GM23338 (cell line): ENCODE results near the gene PI4K2A. TPM values are rescaled to one million over a fixed set of nuclear protein-coding genes. Genes with fewer than 3 reads are reported as not detected.

Experiments
- ATAC-seq: fragments of 200-7000 bp; cut with Tn5 transposase; 3 replicates; pipeline ENCODE4 v1.9.1; 2020
- DNase-seq: peaks from one replicate; pipeline ENCODE4 v3.0.0-alpha.2; 2015; ENCODE audit warnings: low spot score
- H2AFZ ChIP-seq: fragments of 200-600 bp; sonication (generic); 2 replicates; pipeline ENCODE4 v1.8.0; 2016; ENCODE audit warnings: antibody characterized with exemption, mild to moderate bottlenecking, moderate library complexity
- H3F3A ChIP-seq: fragments of 200-600 bp; sonication (generic); replicated peaks from 2 replicates; pipeline ENCODE4 v1.8.0; 2017; ENCODE audit warnings: antibody characterized with exemption, mixed run types, low read depth
- H3K27ac ChIP-seq: fragments of 200-600 bp; sonication (generic); 2 replicates; pipeline ENCODE4 v1.6.1; 2016; ENCODE audit warnings: low read depth
- H3K27me3 ChIP-seq: fragments of 200-600 bp; sonication (generic); 2 replicates; pipeline ENCODE4 v1.8.0; 2016; ENCODE audit warnings: mild to moderate bottlenecking, mixed run types, moderate library complexity; ENCODE audit not compliant: insufficient read depth
- H3K36me3 ChIP-seq: fragments of 200-600 bp; sonication (generic); 2 replicates; pipeline ENCODE4 v1.8.0; 2016; ENCODE audit warnings: mild to moderate bottlenecking; ENCODE audit not compliant: insufficient read depth
- H3K4me1 ChIP-seq: fragments of 200-600 bp; sonication (generic); 2 replicates; pipeline ENCODE4 v1.8.0; 2016; ENCODE audit warnings: mild to moderate bottlenecking, moderate library complexity; ENCODE audit not compliant: insufficient read depth
- H3K4me2 ChIP-seq: fragments of 200-600 bp; sonication (generic); 2 replicates; pipeline ENCODE4 v1.7.1; 2017; ENCODE audit warnings: mixed run types
- H3K4me3 ChIP-seq: fragments of 200-600 bp; sonication (generic); 2 replicates; pipeline ENCODE4 v1.6.1; 2016; ENCODE audit warnings: mixed run types
- H3K79me2 ChIP-seq: fragments of 200-600 bp; sonication (generic); replicated peaks from 2 replicates; pipeline ENCODE4 v1.8.0; 2017; ENCODE audit warnings: mild to moderate bottlenecking; ENCODE audit not compliant: insufficient read depth
- H3K9me2 ChIP-seq: fragments of 200-600 bp; sonication (generic); 2 replicates; pipeline ENCODE4 v1.8.0; 2017; ENCODE audit not compliant: insufficient read depth
- H4K20me1 ChIP-seq: fragments of 200-600 bp; sonication (generic); replicated peaks from 2 replicates; pipeline ENCODE4 v1.8.0; 2017; ENCODE audit warnings: mild to moderate bottlenecking; ENCODE audit not compliant: insufficient read depth
- H3K27ac Mint-ChIP-seq: 2 replicates; pipeline ENCODE4 v1.8.0; 2020; ENCODE audit warnings: inconsistent platforms, mild to moderate bottlenecking, moderate library complexity, mixed read lengths
- H3K27me3 Mint-ChIP-seq: 3 replicates; pipeline ENCODE4 v1.8.0; 2022; ENCODE audit warnings: low read depth, mild to moderate bottlenecking, moderate library complexity, mixed read lengths, inconsistent platforms; ENCODE audit not compliant: insufficient read depth, poor library complexity
- H3K36me3 Mint-ChIP-seq: 3 replicates; pipeline ENCODE4 v1.8.0; 2021; ENCODE audit warnings: low read depth, mild to moderate bottlenecking, inconsistent platforms, moderate library complexity, mixed read lengths
- H3K4me1 Mint-ChIP-seq: 3 replicates; pipeline ENCODE4 v1.8.0; 2020; ENCODE audit warnings: mild to moderate bottlenecking, inconsistent platforms, mixed read lengths
- H3K4me3 Mint-ChIP-seq: 3 replicates; pipeline ENCODE4 v1.8.0; 2021; ENCODE audit warnings: moderate library complexity, mild to moderate bottlenecking, inconsistent platforms, mixed read lengths
- H3K9me3 Mint-ChIP-seq: 3 replicates; pipeline ENCODE4 v1.8.0; 2020; ENCODE audit warnings: moderate library complexity, mild to moderate bottlenecking, inconsistent platforms, mixed read lengths
- EZH2phosphoT487 ChIP-seq: fragments of 200-600 bp; sonication (generic); IDR thresholded peaks from one replicate; pipeline ENCODE4 v1.8.1; 2018; ENCODE audit warnings: antibody characterized with exemption; ENCODE audit not compliant: unreplicated experiment
- JUNB ChIP-seq: IDR thresholded peaks from one replicate; pipeline ENCODE4 v1.6.1; 2016; ENCODE audit warnings: antibody characterized with exemption; ENCODE audit not compliant: unreplicated experiment
- STAT1 ChIP-seq: IDR thresholded peaks from one replicate; pipeline ENCODE4 v1.6.1; 2016; ENCODE audit warnings: antibody characterized with exemption; ENCODE audit not compliant: unreplicated experiment
- polyA plus RNA-seq: library from polyadenylated mRNA; unstranded; fragments of >200 nt; fragmentation: Nextera tagmentation; extraction: Ambion mirVana; gene quantifications from 2 replicates; pipeline ENCODE4 v1.2.1, GENCODE V29; 2016
- total RNA-seq: library from RNA; depleted of rRNA; stranded (reverse); fragments of >200 nt; shearing (Covaris generic); gene quantifications from 2 replicates; pipeline ENCODE4 v1.2.3, GENCODE V29; 2014
- TF ChIP-seq, protein P1 (sequence below): fragments of 250-450 bp; sonication (Bioruptor Pico); IDR thresholded peaks from 2 replicates; pipeline ENCODE4 v1.5.0; 2020; ENCODE audit warnings: mild to moderate bottlenecking, moderate library complexity
- TF ChIP-seq, protein P2 (sequence below): IDR thresholded peaks from one replicate; pipeline ENCODE4 v1.6.1; 2018; ENCODE audit warnings: antibody characterized with exemption; ENCODE audit not compliant: unreplicated experiment

Gene PI4K2A
- total and polyA plus RNA-seq, 2 experiments from 2014 or later = 8.1 to 29.2 TPM

- TF ChIP-seq, protein P1, sequence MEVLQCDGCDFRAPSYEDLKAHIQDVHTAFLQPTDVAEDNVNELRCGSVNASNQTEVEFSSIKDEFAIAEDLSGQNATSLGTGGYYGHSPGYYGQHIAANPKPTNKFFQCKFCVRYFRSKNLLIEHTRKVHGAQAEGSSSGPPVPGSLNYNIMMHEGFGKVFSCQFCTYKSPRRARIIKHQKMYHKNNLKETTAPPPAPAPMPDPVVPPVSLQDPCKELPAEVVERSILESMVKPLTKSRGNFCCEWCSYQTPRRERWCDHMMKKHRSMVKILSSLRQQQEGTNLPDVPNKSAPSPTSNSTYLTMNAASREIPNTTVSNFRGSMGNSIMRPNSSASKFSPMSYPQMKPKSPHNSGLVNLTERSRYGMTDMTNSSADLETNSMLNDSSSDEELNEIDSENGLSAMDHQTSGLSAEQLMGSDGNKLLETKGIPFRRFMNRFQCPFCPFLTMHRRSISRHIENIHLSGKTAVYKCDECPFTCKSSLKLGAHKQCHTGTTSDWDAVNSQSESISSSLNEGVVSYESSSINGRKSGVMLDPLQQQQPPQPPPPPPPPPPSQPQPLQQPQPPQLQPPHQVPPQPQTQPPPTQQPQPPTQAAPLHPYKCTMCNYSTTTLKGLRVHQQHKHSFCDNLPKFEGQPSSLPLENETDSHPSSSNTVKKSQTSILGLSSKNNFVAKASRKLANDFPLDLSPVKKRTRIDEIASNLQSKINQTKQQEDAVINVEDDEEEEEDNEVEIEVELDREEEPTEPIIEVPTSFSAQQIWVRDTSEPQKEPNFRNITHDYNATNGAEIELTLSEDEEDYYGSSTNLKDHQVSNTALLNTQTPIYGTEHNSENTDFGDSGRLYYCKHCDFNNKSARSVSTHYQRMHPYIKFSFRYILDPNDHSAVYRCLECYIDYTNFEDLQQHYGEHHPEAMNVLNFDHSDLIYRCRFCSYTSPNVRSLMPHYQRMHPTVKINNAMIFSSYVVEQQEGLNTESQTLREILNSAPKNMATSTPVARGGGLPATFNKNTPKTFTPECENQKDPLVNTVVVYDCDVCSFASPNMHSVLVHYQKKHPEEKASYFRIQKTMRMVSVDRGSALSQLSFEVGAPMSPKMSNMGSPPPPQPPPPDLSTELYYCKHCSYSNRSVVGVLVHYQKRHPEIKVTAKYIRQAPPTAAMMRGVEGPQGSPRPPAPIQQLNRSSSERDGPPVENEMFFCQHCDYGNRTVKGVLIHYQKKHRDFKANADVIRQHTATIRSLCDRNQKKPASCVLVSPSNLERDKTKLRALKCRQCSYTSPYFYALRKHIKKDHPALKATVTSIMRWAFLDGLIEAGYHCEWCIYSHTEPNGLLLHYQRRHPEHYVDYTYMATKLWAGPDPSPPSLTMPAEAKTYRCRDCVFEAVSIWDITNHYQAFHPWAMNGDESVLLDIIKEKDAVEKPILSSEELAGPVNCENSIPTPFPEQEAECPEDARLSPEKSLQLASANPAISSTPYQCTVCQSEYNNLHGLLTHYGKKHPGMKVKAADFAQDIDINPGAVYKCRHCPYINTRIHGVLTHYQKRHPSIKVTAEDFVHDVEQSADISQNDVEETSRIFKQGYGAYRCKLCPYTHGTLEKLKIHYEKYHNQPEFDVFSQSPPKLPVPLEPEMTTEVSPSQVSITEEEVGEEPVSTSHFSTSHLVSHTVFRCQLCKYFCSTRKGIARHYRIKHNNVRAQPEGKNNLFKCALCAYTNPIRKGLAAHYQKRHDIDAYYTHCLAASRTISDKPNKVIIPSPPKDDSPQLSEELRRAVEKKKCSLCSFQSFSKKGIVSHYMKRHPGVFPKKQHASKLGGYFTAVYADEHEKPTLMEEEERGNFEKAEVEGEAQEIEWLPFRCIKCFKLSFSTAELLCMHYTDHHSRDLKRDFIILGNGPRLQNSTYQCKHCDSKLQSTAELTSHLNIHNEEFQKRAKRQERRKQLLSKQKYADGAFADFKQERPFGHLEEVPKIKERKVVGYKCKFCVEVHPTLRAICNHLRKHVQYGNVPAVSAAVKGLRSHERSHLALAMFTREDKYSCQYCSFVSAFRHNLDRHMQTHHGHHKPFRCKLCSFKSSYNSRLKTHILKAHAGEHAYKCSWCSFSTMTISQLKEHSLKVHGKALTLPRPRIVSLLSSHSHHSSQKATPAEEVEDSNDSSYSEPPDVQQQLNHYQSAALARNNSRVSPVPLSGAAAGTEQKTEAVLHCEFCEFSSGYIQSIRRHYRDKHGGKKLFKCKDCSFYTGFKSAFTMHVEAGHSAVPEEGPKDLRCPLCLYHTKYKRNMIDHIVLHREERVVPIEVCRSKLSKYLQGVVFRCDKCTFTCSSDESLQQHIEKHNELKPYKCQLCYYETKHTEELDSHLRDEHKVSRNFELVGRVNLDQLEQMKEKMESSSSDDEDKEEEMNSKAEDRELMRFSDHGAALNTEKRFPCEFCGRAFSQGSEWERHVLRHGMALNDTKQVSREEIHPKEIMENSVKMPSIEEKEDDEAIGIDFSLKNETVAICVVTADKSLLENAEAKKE (CRISPR knock-in tag) = no peak
- TF ChIP-seq, protein P2, sequence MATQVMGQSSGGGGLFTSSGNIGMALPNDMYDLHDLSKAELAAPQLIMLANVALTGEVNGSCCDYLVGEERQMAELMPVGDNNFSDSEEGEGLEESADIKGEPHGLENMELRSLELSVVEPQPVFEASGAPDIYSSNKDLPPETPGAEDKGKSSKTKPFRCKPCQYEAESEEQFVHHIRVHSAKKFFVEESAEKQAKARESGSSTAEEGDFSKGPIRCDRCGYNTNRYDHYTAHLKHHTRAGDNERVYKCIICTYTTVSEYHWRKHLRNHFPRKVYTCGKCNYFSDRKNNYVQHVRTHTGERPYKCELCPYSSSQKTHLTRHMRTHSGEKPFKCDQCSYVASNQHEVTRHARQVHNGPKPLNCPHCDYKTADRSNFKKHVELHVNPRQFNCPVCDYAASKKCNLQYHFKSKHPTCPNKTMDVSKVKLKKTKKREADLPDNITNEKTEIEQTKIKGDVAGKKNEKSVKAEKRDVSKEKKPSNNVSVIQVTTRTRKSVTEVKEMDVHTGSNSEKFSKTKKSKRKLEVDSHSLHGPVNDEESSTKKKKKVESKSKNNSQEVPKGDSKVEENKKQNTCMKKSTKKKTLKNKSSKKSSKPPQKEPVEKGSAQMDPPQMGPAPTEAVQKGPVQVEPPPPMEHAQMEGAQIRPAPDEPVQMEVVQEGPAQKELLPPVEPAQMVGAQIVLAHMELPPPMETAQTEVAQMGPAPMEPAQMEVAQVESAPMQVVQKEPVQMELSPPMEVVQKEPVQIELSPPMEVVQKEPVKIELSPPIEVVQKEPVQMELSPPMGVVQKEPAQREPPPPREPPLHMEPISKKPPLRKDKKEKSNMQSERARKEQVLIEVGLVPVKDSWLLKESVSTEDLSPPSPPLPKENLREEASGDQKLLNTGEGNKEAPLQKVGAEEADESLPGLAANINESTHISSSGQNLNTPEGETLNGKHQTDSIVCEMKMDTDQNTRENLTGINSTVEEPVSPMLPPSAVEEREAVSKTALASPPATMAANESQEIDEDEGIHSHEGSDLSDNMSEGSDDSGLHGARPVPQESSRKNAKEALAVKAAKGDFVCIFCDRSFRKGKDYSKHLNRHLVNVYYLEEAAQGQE = no peak
- TF ChIP-seq STAT1 (no peak), JUNB (no peak)
These were observed 6.5 kb upstream of the PI4K2A start (continued) for GRCh38 chr10:97633921-97634320.

DNA sequence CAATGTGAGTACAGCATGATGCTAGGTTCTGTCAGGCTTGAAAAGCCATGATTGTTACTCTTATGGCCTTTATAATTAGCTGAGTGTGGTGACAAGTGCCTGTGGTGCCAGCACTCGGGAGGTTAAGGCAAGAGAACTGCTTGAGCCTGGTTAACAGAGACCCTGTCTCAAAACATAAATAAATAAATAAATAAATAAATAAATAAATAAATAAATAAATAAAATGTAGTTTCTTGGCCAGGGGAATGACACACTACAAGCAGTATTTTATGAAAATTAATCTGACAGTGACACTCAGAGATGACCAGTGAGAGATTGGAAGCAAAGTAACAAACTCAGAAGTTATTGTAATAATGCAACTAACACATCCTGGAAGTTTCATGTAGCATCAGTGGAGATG, 4.9 kb upstream of the PI4K2A start:
- Histone ChIP-seq H3K36me3 (no peaks in the 10 kb centered on the region), H4K20me1 (no peaks in the 10 kb centered on the region), H3K4me3 (no peak overlapping the region), H3K27ac (no peak overlapping the region), H3F3A (no peaks in the 10 kb centered on the region), H3K27me3 (no peaks in the 10 kb centered on the region), H3K4me1 (0 out of 2 replicates have a peak, but pooled peaks cover 3% of the 10 kb centered on the region), H2AFZ (no peak overlapping the region), H3K79me2 (peaks cover 14% of the 10 kb centered on the region), H3K9me2 (no peaks in the 10 kb centered on the region), H3K4me2 (no peak overlapping the region)
- ATAC-seq (no peak), DNase-seq (no peak)
- Mint-ChIP-seq H3K36me3 (no peaks in the 10 kb centered on the region; the same call in 2 of the 3 replicates), H3K27ac (no peak overlapping the region), H3K27me3 (peaks cover 10% of the 10 kb centered on the region), H3K4me3 (no peak overlapping the region), H3K9me3 (peaks cover 2% of the 10 kb centered on the region; the same call in 2 of the 3 replicates), H3K4me1 (peaks cover 10% of the 10 kb centered on the region)
- TF ChIP-seq EZH2phosphoT487 = no peak
- TF ChIP-seq, protein P2 = no peak
